Activated CD8-positive, alpha-beta memory T cell treated with anti-CD3 and anti-CD28 coated beads for 36 hours (primary cell): ENCODE results near the gene DLGAP1. TPM values are rescaled to one million over a fixed set of nuclear protein-coding genes. Genes with fewer than 3 reads are reported as not detected.

Experiments used
- CTCF ChIA-PET: fragments of 350-600 bp; sonication (Branson Sonifier 250); formaldehyde crosslinking; loops from one replicate; lab custom pipeline; 2021; ENCODE audit warnings: antibody characterized with exemption; lab: Charles Lee
- POLR2A ChIA-PET: fragments of 350-600 bp; sonication (Branson Sonifier 250); formaldehyde crosslinking; loops from one replicate; lab custom pipeline; 2021; ENCODE audit warnings: antibody characterized with exemption; lab: Charles Lee
- total RNA-seq, 2 experiments: library from RNA; stranded (reverse); gene quantifications; one replicate each; pipeline ENCODE4 v1.2.3, GENCODE V29; 2021

The DLGAP1 gene
- total RNA-seq, 2 experiments from 2014 or later, result not detected

- ChIA-PET CTCF (no interaction called here), POLR2A (no interaction called here)
Observed at GRCh38 chr18:3728704-3729437, 726.2 kb downstream of the DLGAP1 start.

GRCh38 chr18:3727274-3727673 is 727.8 kb downstream of the DLGAP1 start:
- ChIA-PET CTCF (no interaction called here), POLR2A (no interaction called here)

GRCh38 chr18:3726238-3726951 is 728.7 kb downstream of the DLGAP1 start:
- POLR2A ChIA-PET, result no interaction called here
- CTCF ChIA-PET, result no interaction called here

GRCh38 chr18:3725115-3725514 is 730.0 kb downstream of the DLGAP1 start:
- POLR2A ChIA-PET, result no interaction called here
- CTCF ChIA-PET, result no interaction called here

- POLR2A ChIA-PET, result no interaction called here
- CTCF ChIA-PET, result no interaction called here
Observed at GRCh38 chr18:3723554-3723953, 731.6 kb downstream of the DLGAP1 start.

GRCh38 chr18:3722649-3723433 is 732.3 kb downstream of the DLGAP1 start:
- ChIA-PET CTCF (no interaction called here), POLR2A (no interaction called here)

GRCh38 chr18:3721771-3722648 is 733.1 kb downstream of the DLGAP1 start:
- ChIA-PET POLR2A (no interaction called here), CTCF (no interaction called here)

- CTCF ChIA-PET, result no interaction called here
- POLR2A ChIA-PET, result no interaction called here
Observed at GRCh38 chr18:3720818-3721545, 734.1 kb downstream of the DLGAP1 start.

GRCh38 chr18:3720159-3720558 is 734.9 kb downstream of the DLGAP1 start:
- CTCF ChIA-PET, result no interaction called here
- POLR2A ChIA-PET, result no interaction called here

- CTCF ChIA-PET, result no interaction called here
- POLR2A ChIA-PET, result no interaction called here
Observed at GRCh38 chr18:3717376-3718025, 737.6 kb downstream of the DLGAP1 start.

GRCh38 chr18:3716116-3716660 is 738.9 kb downstream of the DLGAP1 start:
- ChIA-PET POLR2A (no interaction called here), CTCF (no interaction called here)

GRCh38 chr18:3715231-3716080 is 739.7 kb downstream of the DLGAP1 start:
- POLR2A ChIA-PET, result no interaction called here
- CTCF ChIA-PET, result no interaction called here

GRCh38 chr18:3713708-3714107 is 741.4 kb downstream of the DLGAP1 start:
- ChIA-PET CTCF (no interaction called here), POLR2A (no interaction called here)

GRCh38 chr18:3713166-3713565 is 741.9 kb downstream of the DLGAP1 start:
- ChIA-PET CTCF (no interaction called here), POLR2A (no interaction called here)

- CTCF ChIA-PET, result no interaction called here
- POLR2A ChIA-PET, result no interaction called here
Observed at GRCh38 chr18:3712491-3712890, 742.6 kb downstream of the DLGAP1 start.

GRCh38 chr18:3710712-3711301 is 744.3 kb downstream of the DLGAP1 start:
- ChIA-PET CTCF (no interaction called here), POLR2A (no interaction called here)

- POLR2A ChIA-PET, result interaction anchor here (0.6 kb wide), 1 partner anchor 458 kb away, joined by 3 read pairs; no protein-coding TSS in a partner anchor
- CTCF ChIA-PET, result no interaction called here
Observed at GRCh38 chr18:3709205-3709604, 745.9 kb downstream of the DLGAP1 start.
